ENCODE data around the gene VWA3A.

The VWA3A gene

DNA sequence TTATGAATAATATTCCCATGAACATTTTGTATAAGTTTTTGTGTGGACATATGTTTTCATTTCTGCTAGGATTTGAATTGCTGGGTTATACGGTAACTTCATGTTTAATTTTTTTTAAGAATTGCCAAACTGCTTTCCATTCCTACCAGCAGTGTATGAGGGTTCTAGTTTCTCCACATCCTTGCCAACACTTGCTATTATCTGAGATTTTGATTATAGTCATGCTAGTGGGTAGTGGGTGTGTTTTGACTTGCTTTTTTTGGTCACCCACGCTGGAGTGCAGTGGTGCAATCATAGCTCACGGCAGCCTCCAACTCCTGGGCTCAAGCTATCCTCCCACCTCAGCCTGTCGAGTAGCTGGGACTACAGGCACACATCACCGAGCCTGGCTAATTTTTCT, 110.8 kb downstream of the VWA3A start:
- DNase-seq, result peak in 2 of 4 experiments; percentile 26 to 34

GRCh38 chr16:22204091-22204655, 111.8 kb downstream of the VWA3A start:
- DNase-seq, result no peak

DNA sequence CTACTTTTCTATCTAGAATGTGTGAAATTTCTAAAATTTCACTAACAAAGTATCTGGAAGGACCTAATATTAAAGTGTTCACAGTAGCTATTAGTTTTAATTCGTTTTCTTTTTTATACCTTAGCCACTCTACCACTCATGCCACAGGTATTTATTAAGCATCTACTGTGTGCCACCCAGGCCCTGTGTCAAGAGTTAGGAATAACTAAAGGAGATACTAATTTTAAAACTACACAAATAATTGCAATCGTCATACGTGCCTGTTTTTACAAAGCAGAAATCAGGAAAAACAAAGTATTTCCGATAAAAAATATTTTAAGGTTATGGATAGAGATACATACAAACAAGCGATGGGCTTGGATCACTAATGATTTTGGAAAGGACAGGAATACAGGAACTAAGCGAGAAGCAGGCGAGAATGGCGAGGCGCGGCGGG, 113.3 kb downstream of the VWA3A start:
- no peak for DNase-seq

DNA sequence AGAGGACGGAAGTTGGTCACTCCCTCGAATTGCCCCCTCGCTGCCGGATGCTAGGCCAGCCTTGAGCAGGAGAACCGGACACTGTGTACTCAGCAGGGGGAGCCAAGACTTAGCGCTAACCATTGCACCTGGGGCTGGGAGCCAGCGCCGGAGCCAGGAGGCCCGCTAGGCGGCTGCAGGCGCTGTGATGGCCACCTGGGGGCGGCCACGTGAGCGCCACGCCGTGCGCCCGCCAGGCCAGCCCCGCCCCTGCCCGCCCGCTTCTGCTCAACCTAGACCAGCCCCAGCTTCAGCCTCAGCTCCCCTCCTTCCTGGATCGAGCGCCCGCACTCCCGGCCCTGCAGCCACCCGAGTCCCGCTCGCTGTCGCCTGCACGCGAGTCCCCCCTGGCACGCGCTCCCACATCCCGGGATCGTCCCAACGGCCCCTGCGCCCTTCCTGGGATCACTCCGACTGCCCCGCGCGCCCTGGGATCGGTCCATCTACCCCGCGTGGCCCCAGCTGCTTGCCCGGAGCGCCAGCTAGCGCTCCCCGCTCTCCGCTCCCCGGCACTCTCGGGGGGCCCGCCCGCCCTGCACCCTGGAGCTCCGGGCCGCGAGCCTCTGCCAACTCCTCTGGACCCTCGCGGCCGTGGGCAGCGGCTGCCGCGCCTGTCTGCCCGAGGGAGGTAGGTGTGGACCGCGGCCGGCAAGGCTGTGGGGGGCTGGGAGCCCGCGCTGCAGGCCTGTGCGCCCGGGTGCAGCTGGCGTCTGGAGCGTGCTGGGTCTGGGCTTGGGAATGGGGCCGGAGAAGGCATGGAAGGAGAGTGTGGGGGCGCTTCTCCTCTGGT, 113.9 kb downstream of the VWA3A start, which contains the start of gene EEF2K:
TSS of gene EEF2K (plus strand) at position 266 of the 829 bp plus-strand sequence. CDS start 19,452 bp downstream, outside the sequence.
- peak; percentile 90 to 94 (median 92) for DNase-seq

Measured in suppressor macrophage (primary cell).